HepG2 (cell line): ENCODE results near the gene TMX1. TPM values are rescaled to one million over a fixed set of nuclear protein-coding genes. Genes with fewer than 3 reads are reported as not detected.

Source experiments
- AHDC1 ChIP-seq: sonication (generic); formaldehyde crosslinking; IDR thresholded peaks from 2 replicates; pipeline ENCODE4 v1.5.1; 2020; ENCODE audit warnings: mild to moderate bottlenecking, missing genetic modification reagents, borderline replicate concordance
- CREB1 ChIP-seq, 2 experiments: fragments of 450-650 bp in 1 of 2; IDR thresholded peaks; 2 replicates each; pipeline ENCODE4 v1.6.1; 2016 to 2017; ENCODE audit warnings: control low read depth in 1 of 2, mild to moderate bottlenecking in 1 of 2, missing compliant biosample characterization in 1 of 2, missing genetic modification characterization in 1 of 2
- CTCF ChIP-seq: sonication (generic); formaldehyde crosslinking; IDR thresholded peaks from 2 replicates; pipeline ENCODE4 v1.5.0; 2020; ENCODE audit warnings: mild to moderate bottlenecking, missing genetic modification reagents, moderate library complexity
- HNF1B ChIP-seq: sonication (generic); formaldehyde crosslinking; IDR thresholded peaks from 2 replicates; pipeline ENCODE4 v1.5.1; 2020; ENCODE audit warnings: mild to moderate bottlenecking, moderate library complexity, missing genetic modification reagents
- MAF1 ChIP-seq: sonication (generic); formaldehyde crosslinking; IDR thresholded peaks from 2 replicates; pipeline ENCODE4 v1.5.0; 2020; ENCODE audit warnings: missing genetic modification reagents, borderline replicate concordance
- MED1 ChIP-seq: sonication (generic); formaldehyde crosslinking; IDR thresholded peaks from 2 replicates; pipeline ENCODE4 v1.4.0; 2020; ENCODE audit warnings: missing genetic modification reagents
- MXD4 ChIP-seq: IDR thresholded peaks from 2 replicates; pipeline ENCODE4 v1.6.1; 2016; ENCODE audit warnings: mild to moderate bottlenecking, missing biosample characterization, missing genetic modification reagents
- RNF2 ChIP-seq: fragments of 450-650 bp; conservative IDR thresholded peaks from 2 replicates; pipeline ENCODE4 v1.6.1; 2016; ENCODE audit warnings: low read depth
- SNAI1 ChIP-seq: sonication (generic); formaldehyde crosslinking; IDR thresholded peaks from 2 replicates; pipeline ENCODE4 v1.5.0; 2020; ENCODE audit warnings: mild to moderate bottlenecking, missing genetic modification reagents, borderline replicate concordance
- ZBTB1 ChIP-seq: sonication (generic); formaldehyde crosslinking; IDR thresholded peaks from 2 replicates; pipeline ENCODE4 v1.4.0; 2020; ENCODE audit warnings: missing genetic modification reagents, borderline replicate concordance
- ZNF343 ChIP-seq: sonication (generic); formaldehyde crosslinking; IDR thresholded peaks from 2 replicates; pipeline ENCODE4 v1.4.0; 2020; ENCODE audit warnings: mild to moderate bottlenecking, missing genetic modification reagents
- polyA plus RNA-seq, 8 experiments: library from polyadenylated mRNA; depleted of rRNA in 3 of 8; stranded (reverse) in 7 of 8; unstranded in 1 of 8; fragments of >200 nt; fragmentation: Illumina TruSeq in 4 of 8; extraction: Trizol in 4 of 8; gene quantifications; 2 replicates each; pipeline versions ENCODE4 v1.2.1 to v1.2.3, GENCODE V29; 2011 to 2016; ENCODE audit warnings: low read depth in 4 of 8, missing spikeins in 1 of 8, mixed read lengths in 1 of 8; ENCODE audit not compliant: insufficient read depth in 1 of 8
- total RNA-seq, 5 experiments: library from RNA; depleted of rRNA; stranded (reverse); fragments of >200 nt; fragmentation: Illumina TruSeq; extraction: Trizol; gene quantifications; 2 replicates each; pipeline ENCODE4 v1.2.3, GENCODE V29; 2016; ENCODE audit warnings: low read depth in 1 of 5
- TF ChIP-seq, protein P1 (sequence below): sonication (generic); formaldehyde crosslinking; conservative IDR thresholded peaks from 2 replicates; pipeline ENCODE4 v1.4.0; 2020; ENCODE audit warnings: missing genetic modification reagents
- TF ChIP-seq, protein P2 (sequence below): sonication (generic); formaldehyde crosslinking; IDR thresholded peaks from 2 replicates; pipeline ENCODE4 v1.5.1; 2020; ENCODE audit warnings: missing genetic modification reagents, mild to moderate bottlenecking, borderline replicate concordance
- TF ChIP-seq, protein P3 (sequence below): sonication (generic); formaldehyde crosslinking; IDR thresholded peaks from 2 replicates; pipeline ENCODE4 v1.5.0; 2020; ENCODE audit warnings: missing genetic modification reagents

The TMX1 gene
- total and polyA plus RNA-seq, 2 of the 13 experiments (the other 11 are each of a cell fraction or from before 2014, with no cell fraction given), result 23.0 to 56.8 TPM

DNA sequence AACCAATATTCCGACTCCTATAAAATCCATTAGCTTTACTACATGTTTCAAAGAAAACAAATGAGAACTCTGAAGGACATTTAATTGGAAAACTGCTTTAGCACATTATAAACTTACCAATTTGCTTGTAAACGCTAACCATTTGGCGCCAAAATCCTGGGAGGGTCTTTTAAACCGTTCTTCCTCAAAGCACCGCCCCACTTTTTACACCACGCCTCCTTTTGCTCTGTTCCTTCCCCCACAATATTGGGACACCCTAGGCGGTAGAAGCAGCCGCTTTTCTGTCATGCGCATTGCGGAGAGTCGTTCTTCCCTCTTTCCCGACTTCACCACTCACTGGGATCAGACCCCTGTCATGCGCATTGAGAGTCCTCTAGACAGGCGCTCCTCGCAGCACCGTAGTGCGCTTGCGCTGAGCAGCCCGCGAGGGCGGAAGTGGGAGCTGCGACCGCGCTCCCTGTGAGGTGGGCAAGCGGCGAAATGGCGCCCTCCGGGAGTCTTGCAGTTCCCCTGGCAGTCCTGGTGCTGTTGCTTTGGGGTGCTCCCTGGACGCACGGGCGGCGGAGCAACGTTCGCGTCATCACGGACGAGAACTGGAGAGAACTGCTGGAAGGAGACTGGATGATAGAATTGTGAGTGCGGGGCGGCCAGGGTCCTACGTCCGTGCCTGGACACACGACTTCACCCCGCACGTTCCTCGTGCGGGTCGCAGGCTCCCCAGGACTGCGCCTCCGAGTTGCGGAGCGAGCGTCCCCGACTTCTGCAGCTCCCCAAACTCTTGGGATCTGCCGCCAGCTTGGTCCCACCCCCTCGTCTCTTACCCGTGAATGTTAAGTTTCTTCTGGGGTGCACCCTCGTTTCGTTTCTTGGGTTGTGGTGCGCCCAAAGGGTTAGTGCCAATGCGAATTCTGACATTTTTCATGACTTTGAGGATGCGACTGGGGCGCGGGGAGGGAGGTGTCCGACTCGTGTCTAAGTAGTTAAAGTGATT lies at the start of gene TMX1 (continued):
- TF ChIP-seq, protein P1, sequence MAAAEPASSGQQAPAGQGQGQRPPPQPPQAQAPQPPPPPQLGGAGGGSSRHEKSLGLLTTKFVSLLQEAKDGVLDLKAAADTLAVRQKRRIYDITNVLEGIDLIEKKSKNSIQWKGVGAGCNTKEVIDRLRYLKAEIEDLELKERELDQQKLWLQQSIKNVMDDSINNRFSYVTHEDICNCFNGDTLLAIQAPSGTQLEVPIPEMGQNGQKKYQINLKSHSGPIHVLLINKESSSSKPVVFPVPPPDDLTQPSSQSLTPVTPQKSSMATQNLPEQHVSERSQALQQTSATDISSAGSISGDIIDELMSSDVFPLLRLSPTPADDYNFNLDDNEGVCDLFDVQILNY (CRISPR knock-in tag), result no peak
- TF ChIP-seq, protein P2, sequence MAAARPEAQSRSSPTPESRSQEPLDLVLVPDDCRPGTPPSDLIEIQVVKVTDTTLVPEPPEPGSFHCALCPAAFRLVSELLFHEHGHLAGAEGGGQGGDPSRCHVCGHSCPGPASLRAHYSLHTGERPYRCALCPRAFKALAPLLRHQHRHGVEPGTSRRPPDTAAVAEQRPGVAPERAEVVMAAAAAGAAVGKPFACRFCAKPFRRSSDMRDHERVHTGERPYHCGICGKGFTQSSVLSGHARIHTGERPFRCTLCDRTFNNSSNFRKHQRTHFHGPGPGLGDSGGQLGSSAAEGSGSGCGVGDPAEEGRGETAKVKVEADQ (CRISPR knock-in tag), result peak; percentile 76; the same call in 1 of the 2 replicates
- TF ChIP-seq MXD4 (CRISPR knock-in tag) (0 out of 2 replicates have a peak, but pooled peaks have one; percentile 43), ZNF343 (CRISPR knock-in tag) (0 out of 2 replicates have a peak, but pooled peaks have one; percentile 33), MED1 (0 out of 2 replicates have a peak, but pooled peaks have one; percentile 38), SNAI1 (no peak), RNF2 (0 out of 2 replicates have a peak, but pooled peaks have one; percentile 42), HNF1B (0 out of 2 replicates have a peak, but pooled peaks have one; percentile 22), ZBTB1 (CRISPR knock-in tag) (peak; percentile 53; the same call in 1 of the 2 replicates), CTCF (peak; percentile 58), MAF1 (CRISPR knock-in tag) (peak; percentile 59; the same call in 1 of the 2 replicates), CREB1 (IDR thresholded peaks at IDR 0.05) (peak; percentile 58; the same call in 1 of the 2 replicates), CREB1 (CRISPR knock-in tag; IDR thresholded peaks at IDR 0.05) (no peak), AHDC1 (CRISPR knock-in tag) (0 out of 2 replicates have a peak, but pooled peaks have one; percentile 28)
- TF ChIP-seq, protein P3, sequence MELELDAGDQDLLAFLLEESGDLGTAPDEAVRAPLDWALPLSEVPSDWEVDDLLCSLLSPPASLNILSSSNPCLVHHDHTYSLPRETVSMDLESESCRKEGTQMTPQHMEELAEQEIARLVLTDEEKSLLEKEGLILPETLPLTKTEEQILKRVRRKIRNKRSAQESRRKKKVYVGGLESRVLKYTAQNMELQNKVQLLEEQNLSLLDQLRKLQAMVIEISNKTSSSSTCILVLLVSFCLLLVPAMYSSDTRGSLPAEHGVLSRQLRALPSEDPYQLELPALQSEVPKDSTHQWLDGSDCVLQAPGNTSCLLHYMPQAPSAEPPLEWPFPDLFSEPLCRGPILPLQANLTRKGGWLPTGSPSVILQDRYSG (CRISPR knock-in tag), result no peak
